HepG2 (cell line): ENCODE results near the gene EXOC7. TPM values are rescaled to one million over a fixed set of nuclear protein-coding genes. Genes with fewer than 3 reads are reported as not detected.

Experiments used
- GMEB1 ChIP-seq: sonication (generic); formaldehyde crosslinking; IDR thresholded peaks from 2 replicates; pipeline ENCODE4 v1.5.1; 2020; ENCODE audit warnings: missing genetic modification reagents, mild to moderate bottlenecking, borderline replicate concordance
- HDAC2 ChIP-seq: sonication (generic); formaldehyde crosslinking; IDR thresholded peaks from 2 replicates; pipeline ENCODE4 v1.4.0; 2020; ENCODE audit warnings: missing genetic modification reagents
- HOMEZ ChIP-seq: IDR thresholded peaks from 2 replicates; pipeline ENCODE4 v1.6.1; 2016; ENCODE audit warnings: low read depth
- IKZF1 ChIP-seq: fragments of 450-650 bp; IDR thresholded peaks from 2 replicates; pipeline ENCODE4 v1.7.1; 2016
- KLF9 ChIP-seq: IDR thresholded peaks from 2 replicates; pipeline ENCODE4 v1.6.1; 2016; ENCODE audit warnings: low read depth
- MTERF4 ChIP-seq: sonication (generic); formaldehyde crosslinking; IDR thresholded peaks from 2 replicates; pipeline ENCODE4 v1.8.0; 2023; ENCODE audit warnings: mild to moderate bottlenecking, missing genetic modification reagents
- PHB2 ChIP-seq: fragments of 450-650 bp; IDR thresholded peaks from 2 replicates; pipeline ENCODE4 v1.6.1; 2018; ENCODE audit not compliant: partially characterized antibody
- PHF5A ChIP-seq: IDR thresholded peaks from one replicate; pipeline ENCODE4 v1.6.1; 2018; ENCODE audit warnings: low read depth, missing genetic modification reagents; ENCODE audit not compliant: unreplicated experiment
- REPIN1 ChIP-seq: sonication (generic); formaldehyde crosslinking; IDR thresholded peaks from 2 replicates; pipeline ENCODE4 v1.8.0; 2022; ENCODE audit warnings: missing genetic modification reagents, low read depth, mild to moderate bottlenecking, borderline replicate concordance
- RFXAP ChIP-seq: sonication (generic); formaldehyde crosslinking; IDR thresholded peaks from 2 replicates; pipeline ENCODE4 v1.4.0; 2020; ENCODE audit warnings: missing genetic modification reagents, borderline replicate concordance
- TBX3 ChIP-seq: fragments of 450-650 bp; IDR thresholded peaks from 2 replicates; pipeline ENCODE4 v1.6.1; 2017; ENCODE audit warnings: antibody characterized with exemption, mild to moderate bottlenecking, inconsistent platforms, borderline replicate concordance
- XBP1 ChIP-seq: sonication (generic); formaldehyde crosslinking; IDR thresholded peaks from 2 replicates; pipeline ENCODE4 v1.5.0; 2020; ENCODE audit warnings: missing genetic modification reagents
- ZBTB43 ChIP-seq: sonication (generic); formaldehyde crosslinking; conservative IDR thresholded peaks from 2 replicates; pipeline ENCODE4 v1.4.0; 2020; ENCODE audit warnings: missing genetic modification reagents
- ZNF331 ChIP-seq: sonication (generic); formaldehyde crosslinking; IDR thresholded peaks from 2 replicates; pipeline ENCODE4 v1.4.0; 2020; ENCODE audit warnings: missing genetic modification reagents
- ZNF550 ChIP-seq: sonication (generic); formaldehyde crosslinking; IDR thresholded peaks from 2 replicates; pipeline ENCODE4 v1.4.0; 2020; ENCODE audit warnings: mild to moderate bottlenecking, missing genetic modification reagents, borderline replicate concordance
- ZSCAN21 ChIP-seq: sonication (generic); formaldehyde crosslinking; IDR thresholded peaks from 2 replicates; pipeline ENCODE4 v1.8.0; 2022; ENCODE audit warnings: mild to moderate bottlenecking, missing genetic modification reagents, moderate library complexity, borderline replicate concordance
- polyA plus RNA-seq, 8 experiments: library from polyadenylated mRNA; depleted of rRNA in 3 of 8; stranded (reverse) in 7 of 8; unstranded in 1 of 8; fragments of >200 nt; fragmentation: Illumina TruSeq in 4 of 8; extraction: Trizol in 4 of 8; gene quantifications; 2 replicates each; pipeline versions ENCODE4 v1.2.1 to v1.2.3, GENCODE V29; 2011 to 2016; ENCODE audit warnings: low read depth in 4 of 8, missing spikeins in 1 of 8, mixed read lengths in 1 of 8; ENCODE audit not compliant: insufficient read depth in 1 of 8
- total RNA-seq, 5 experiments: library from RNA; depleted of rRNA; stranded (reverse); fragments of >200 nt; fragmentation: Illumina TruSeq; extraction: Trizol; gene quantifications; 2 replicates each; pipeline ENCODE4 v1.2.3, GENCODE V29; 2016; ENCODE audit warnings: low read depth in 1 of 5
- TF ChIP-seq, protein P1 (sequence below): sonication (generic); formaldehyde crosslinking; IDR thresholded peaks from 2 replicates; pipeline ENCODE4 v1.5.1; 2020; ENCODE audit warnings: mild to moderate bottlenecking, moderate library complexity, missing genetic modification reagents
- TF ChIP-seq, protein P2 (sequence below), 2 experiments: sonication (generic) in 1 of 2; formaldehyde crosslinking in 1 of 2; IDR thresholded peaks; 2 replicates each; pipeline versions ENCODE4 v1.4.0 to v1.6.1; 2018 to 2020; ENCODE audit warnings: missing genetic modification reagents in 2 of 2, borderline replicate concordance in 1 of 2, low read depth in 1 of 2, mild to moderate bottlenecking in 1 of 2, missing biosample characterization in 1 of 2
- TF ChIP-seq, protein P3 (sequence below): sonication (generic); formaldehyde crosslinking; IDR thresholded peaks from 2 replicates; pipeline ENCODE4 v1.5.0; 2020; ENCODE audit warnings: mild to moderate bottlenecking, low read depth, missing genetic modification reagents, borderline replicate concordance

Gene EXOC7
- total and polyA plus RNA-seq, 2 of the 13 experiments (the other 11 are each of a cell fraction or from before 2014, with no cell fraction given) = 86.9 to 116 TPM

- TF ChIP-seq HOMEZ (CRISPR knock-in tag) (peak; percentile 37), ZSCAN21 (CRISPR knock-in tag) (peak; percentile 97), REPIN1 (CRISPR knock-in tag) (0 out of 2 replicates have a peak, but pooled peaks have one; percentile 93), PHB2 (no peak), XBP1 (CRISPR knock-in tag) (no peak), HDAC2 (CRISPR knock-in tag) (peak; percentile 84), PHF5A (peak; percentile 78), KLF9 (no peak), ZNF550 (CRISPR knock-in tag) (no peak), MTERF4 (CRISPR knock-in tag) (0 out of 2 replicates have a peak, but pooled peaks have one; percentile 14), ZNF331 (peak; percentile 65; the same call in 1 of the 2 replicates), IKZF1 (no peak), TBX3 (peak; percentile 31; the same call in 1 of the 2 replicates), GMEB1 (CRISPR knock-in tag) (peak; percentile 64; the same call in 1 of the 2 replicates), ZBTB43 (CRISPR knock-in tag) (no peak), RFXAP (CRISPR knock-in tag) (peak; percentile 63; the same call in 1 of the 2 replicates)
- TF ChIP-seq, protein P1, sequence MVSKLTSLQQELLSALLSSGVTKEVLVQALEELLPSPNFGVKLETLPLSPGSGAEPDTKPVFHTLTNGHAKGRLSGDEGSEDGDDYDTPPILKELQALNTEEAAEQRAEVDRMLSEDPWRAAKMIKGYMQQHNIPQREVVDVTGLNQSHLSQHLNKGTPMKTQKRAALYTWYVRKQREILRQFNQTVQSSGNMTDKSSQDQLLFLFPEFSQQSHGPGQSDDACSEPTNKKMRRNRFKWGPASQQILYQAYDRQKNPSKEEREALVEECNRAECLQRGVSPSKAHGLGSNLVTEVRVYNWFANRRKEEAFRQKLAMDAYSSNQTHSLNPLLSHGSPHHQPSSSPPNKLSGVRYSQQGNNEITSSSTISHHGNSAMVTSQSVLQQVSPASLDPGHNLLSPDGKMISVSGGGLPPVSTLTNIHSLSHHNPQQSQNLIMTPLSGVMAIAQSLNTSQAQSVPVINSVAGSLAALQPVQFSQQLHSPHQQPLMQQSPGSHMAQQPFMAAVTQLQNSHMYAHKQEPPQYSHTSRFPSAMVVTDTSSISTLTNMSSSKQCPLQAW (CRISPR knock-in tag) = peak; percentile 99
- TF ChIP-seq, protein P2, sequence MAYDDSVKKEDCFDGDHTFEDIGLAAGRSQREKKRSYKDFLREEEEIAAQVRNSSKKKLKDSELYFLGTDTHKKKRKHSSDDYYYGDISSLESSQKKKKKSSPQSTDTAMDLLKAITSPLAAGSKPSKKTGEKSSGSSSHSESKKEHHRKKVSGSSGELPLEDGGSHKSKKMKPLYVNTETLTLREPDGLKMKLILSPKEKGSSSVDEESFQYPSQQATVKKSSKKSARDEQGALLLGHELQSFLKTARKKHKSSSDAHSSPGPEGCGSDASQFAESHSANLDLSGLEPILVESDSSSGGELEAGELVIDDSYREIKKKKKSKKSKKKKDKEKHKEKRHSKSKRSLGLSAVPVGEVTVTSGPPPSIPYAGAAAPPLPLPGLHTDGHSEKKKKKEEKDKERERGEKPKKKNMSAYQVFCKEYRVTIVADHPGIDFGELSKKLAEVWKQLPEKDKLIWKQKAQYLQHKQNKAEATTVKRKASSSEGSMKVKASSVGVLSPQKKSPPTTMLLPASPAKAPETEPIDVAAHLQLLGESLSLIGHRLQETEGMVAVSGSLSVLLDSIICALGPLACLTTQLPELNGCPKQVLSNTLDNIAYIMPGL (CRISPR knock-in tag; IDR thresholded peaks at IDR 0.05; ENCODE audit: borderline replicate concordance in 1 of 2, low read depth in 1 of 2) = peak; percentile 43 to 58; a peak in 1 of 4 replicates
- TF ChIP-seq, protein P3, sequence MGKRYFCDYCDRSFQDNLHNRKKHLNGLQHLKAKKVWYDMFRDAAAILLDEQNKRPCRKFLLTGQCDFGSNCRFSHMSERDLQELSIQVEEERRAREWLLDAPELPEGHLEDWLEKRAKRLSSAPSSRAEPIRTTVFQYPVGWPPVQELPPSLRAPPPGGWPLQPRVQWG = no peak
Measured at GRCh38 chr17:76138234-76138895, 34.8 kb upstream of the EXOC7 start (continued).
